GM21529 (cell line): Measurements from ENCODE around the gene SLC35B2.
"Not testable (repeated sequence)": the region's sequence is repeated elsewhere in the genome, so short reads cannot be mapped to it uniquely, and the experiment has no call there.

Experiments used
- ATAC-seq: cut with Tn5 transposase; IDR thresholded peaks from one replicate; pipeline ENCODE4 v1.9.1; 2021; ENCODE audit not compliant: unreplicated experiment

Gene SLC35B2

GRCh38 chr6:44235891-44236516 is 21.3 kb downstream of the SLC35B2 start:
- ATAC-seq, result no peak

DNA sequence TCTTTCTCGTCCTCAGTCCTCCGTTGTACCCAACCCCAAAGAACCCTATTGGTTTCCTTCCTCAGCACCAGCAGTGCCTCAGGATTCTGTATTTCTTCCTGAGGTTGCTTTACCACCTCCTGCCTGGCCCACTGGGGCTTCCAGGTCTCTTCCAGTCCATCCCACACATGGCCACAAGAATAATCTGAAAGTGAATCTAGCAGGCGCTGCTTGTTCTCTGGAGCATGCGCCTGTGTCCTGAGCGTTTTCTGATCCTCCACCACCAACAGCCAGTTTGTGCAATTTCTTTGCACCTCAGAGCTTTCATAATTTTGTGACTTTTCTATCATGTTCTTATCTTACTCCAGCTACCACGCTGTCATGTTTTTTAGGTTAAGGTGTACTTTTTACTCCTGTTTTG is 22.1 kb downstream of the SLC35B2 start:
- ATAC-seq, result no peak

DNA sequence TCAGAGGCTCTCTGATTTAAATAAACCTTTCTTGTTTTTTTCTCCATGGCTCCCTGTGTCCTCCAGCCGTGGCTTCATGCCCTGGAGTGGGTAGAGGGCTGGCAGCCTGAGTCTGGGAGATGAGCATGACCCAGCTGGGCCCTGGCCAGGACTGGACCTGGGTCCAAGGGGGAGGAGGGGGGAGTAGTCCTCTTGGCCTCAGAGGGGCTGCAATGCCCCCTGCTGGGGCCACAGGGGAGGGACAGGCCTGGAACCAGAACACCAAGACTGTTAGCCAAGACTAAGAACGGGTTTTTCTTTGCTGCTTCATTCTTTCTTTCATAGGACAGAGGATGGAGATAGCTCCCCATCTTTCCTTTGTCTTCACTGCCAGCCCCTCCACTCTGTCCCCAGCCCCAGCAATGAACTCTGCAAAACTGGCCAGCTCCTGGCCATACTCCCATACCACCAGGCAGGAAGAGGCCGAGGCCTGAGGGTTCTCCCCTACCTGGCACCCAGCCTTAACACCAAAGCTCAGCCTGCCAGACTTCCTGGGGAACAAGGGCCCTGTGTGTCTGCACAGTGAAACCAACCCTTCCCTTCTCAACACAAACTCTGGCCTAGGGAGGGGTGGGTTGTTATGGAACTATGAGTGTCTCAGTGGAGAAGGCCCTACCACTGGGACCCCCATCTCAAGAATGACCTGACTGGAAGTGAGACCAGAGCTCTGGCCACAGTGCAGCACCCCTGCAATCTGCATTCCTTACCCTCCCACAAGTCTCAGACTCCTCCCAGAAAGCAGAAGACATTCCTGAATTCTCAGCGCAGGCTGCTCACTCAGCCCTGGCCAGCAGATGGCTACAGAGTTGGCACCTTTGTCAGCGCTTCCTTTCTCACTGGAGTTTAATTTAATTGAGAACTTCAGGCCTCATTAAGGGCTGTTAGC is 23.0 kb downstream of the SLC35B2 start:
- no peak for ATAC-seq

DNA sequence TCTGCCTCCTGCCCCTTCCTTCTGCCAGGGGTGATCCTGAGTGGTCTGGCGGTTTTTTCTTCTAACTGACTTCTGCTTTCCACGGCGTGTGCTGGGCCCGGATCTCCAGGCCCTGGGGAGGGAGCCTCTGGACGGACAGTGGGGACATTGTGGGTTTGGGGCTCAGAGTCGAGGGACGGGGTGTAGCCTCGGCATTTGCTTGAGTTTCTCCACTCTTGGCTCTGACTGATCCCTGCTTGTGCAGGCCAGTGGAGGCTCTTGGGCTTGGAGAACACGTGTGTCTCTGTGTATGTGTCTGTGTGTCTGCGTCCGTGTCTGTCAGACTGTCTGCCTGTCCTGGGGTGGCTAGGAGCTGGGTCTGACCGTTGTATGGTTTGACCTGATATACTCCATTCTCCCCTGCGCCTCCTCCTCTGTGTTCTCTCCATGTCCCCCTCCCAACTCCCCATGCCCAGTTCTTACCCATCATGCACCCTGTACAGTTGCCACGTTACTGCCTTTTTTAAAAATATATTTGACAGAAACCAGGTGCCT is 23.7 kb downstream of the SLC35B2 start:
- no peak for ATAC-seq

- no peak for ATAC-seq
These were observed 24.4 kb downstream of the SLC35B2 start for GRCh38 chr6:44232676-44233566.

- not testable (repeated sequence) for ATAC-seq
These were observed 25.9 kb downstream of the SLC35B2 start for GRCh38 chr6:44231426-44231825.

DNA sequence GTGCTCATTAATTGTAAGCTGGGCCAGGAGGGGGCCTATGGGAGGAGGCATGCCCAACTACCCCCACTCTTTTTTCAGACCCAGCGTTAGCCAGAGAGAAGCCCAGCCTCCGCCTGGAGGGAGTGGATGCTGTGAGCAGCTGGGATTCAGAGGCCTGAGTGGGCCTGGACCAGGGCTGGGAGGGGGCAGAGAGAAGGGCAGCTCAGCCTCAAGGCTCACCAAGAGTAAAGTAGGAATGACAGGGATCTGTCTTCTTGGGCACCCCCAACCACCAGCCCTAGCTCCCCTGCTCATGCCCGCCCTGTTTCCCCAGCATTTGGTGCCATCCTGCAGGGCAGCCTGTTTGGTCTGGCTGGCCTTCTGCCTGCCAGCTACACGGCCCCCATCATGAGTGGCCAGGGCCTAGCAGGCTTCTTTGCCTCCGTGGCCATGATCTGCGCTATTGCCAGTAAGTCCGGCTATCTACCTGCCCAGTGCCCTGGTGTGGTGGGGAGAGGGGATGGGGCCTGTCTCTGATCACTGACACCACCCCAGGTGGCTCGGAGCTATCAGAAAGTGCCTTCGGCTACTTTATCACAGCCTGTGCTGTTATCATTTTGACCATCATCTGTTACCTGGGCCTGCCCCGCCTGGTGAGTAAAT is 27.2 kb downstream of the SLC35B2 start:
- no peak for ATAC-seq

GRCh38 chr6:44229376-44230033 is 27.8 kb downstream of the SLC35B2 start:
- no peak for ATAC-seq

- ATAC-seq, result no peak
These were observed 28.5 kb downstream of the SLC35B2 start for GRCh38 chr6:44228836-44229235.

DNA sequence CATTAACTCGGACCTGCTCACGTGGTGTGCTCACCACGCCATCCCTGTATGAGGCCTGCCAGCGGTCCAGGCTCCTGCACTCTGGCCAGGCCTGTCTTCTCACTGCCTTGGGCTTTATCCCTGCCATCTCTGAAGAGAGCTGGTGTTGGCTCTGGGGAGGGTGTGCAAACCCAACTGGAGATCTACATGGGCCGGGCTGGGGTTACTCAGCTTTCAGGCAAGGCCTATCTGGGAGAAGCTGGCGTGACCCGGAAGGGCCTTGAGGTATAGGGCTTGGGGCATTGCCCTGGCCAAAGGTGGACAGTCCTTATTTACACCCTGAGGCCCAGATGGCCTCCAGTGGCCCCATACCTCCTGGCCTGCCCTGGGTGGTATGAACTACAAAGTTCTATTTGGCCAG is 28.9 kb downstream of the SLC35B2 start:
- ATAC-seq, result no peak

- ATAC-seq, result no peak
These were observed 29.3 kb downstream of the SLC35B2 start for GRCh38 chr6:44228031-44228430.

GRCh38 chr6:44227148-44227793 is 30.1 kb downstream of the SLC35B2 start:
- no peak for ATAC-seq

- ATAC-seq, result no peak
These were observed 30.8 kb downstream of the SLC35B2 start for GRCh38 chr6:44226368-44227147.

GRCh38 chr6:44225579-44226325 is 31.6 kb downstream of the SLC35B2 start:
- no peak for ATAC-seq

- ATAC-seq, result no peak
These were observed 32.4 kb downstream of the SLC35B2 start for GRCh38 chr6:44224965-44225305.

DNA sequence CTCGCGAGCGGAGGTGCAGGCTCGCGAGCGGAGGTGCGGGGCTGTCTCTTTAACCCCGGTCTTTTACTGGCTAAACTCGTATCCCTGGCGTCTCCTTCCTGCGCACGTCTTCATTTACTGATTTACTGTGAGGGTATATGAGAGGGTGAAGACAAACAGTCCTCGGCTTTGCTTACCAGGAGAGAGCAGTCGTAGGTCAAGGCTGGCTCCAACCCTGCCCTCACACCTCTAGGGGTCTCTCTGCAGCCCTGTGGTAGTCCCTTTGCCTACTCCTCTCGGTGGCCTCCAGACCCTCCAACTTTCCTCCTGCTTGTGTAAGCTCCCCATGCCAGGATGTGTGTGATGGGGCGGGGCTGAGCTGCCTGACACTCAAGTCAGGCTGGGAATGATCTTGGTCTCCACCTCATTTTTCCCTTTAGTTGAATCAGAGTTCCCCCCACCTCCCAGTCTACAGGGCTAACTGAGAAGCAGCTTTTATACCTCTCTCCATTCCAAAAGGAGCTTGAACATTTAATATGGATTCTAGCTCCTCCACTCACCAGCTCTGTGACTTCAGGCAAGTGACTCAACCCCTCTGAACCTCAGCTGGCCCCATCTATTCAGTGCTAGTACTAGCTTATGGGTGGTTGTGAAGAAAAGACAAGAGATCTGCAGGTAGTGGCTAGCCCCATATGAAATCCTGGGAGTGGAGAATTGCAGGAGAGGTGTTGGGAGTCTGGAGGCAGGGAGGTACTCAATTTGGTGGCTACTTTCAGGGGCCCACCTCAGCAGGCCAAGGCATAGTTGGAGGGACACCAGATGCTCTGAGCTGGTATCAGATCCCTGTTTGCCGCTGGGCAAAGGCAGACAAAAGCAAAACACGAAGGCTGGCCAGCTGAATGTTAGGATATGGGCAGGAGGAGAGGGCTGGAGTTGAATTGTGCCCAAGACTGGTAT is 33.0 kb downstream of the SLC35B2 start:
- ATAC-seq, result no peak
